Measurements from ENCODE around the gene CUX1.

GRCh38 chr7:101975046-101975445 lies 157.6 kb downstream of the CUX1 start:
- TF ChIP-seq NR2C2 (CRISPR knock-in tag; IDR thresholded peaks at IDR 0.05; ENCODE audit: borderline replicate concordance) (no peak), USF2 (IDR thresholded peaks at IDR 0.05; ENCODE audit: low read depth, low read length) (no peak), USF2 (CRISPR knock-in tag; IDR thresholded peaks at IDR 0.05; ENCODE audit: borderline replicate concordance) (no peak), PHF20 (CRISPR knock-in tag; IDR thresholded peaks at IDR 0.05) (no peak), SP1 (IDR thresholded peaks at IDR 0.05) (no peak), SP1 (CRISPR knock-in tag; IDR thresholded peaks at IDR 0.05) (no peak), EZH2 (conservative IDR thresholded peaks at IDR 0.05; ENCODE audit: low read depth, low read length) (no peak), POLR2AphosphoS5 (IDR thresholded peaks at IDR 0.05; ENCODE audit: low read depth, low read length) (no peak), FOXP1 (IDR thresholded peaks at IDR 0.05) (no peak), FOXP1 (CRISPR knock-in tag; IDR thresholded peaks at IDR 0.05) (no peak), POLR2A (IDR thresholded peaks at IDR 0.05; ENCODE audit: insufficient read depth in 1 of 2, low read depth in 2 of 2, low read length in 2 of 2) (no peak), THAP11 (CRISPR knock-in tag; IDR thresholded peaks at IDR 0.05) (no peak)
